ENCODE measurements around the gene HPCAL1.
A peak's percentile ranks its signal among the peaks of the same experiment; 100 is the strongest.

The HPCAL1 gene

GRCh38 chr2:10269711-10270610, 32.7 kb upstream of the HPCAL1 start:
- DNase-seq (ENCODE audit: low read depth) = no peak

GRCh38 chr2:10271509-10271908, 31.2 kb upstream of the HPCAL1 start:
- no peak for DNase-seq (ENCODE audit: low read depth)

GRCh38 chr2:10271946-10272345, 30.8 kb upstream of the HPCAL1 start:
- no peak for DNase-seq (ENCODE audit: low read depth)

GRCh38 chr2:10272464-10272863, 30.2 kb upstream of the HPCAL1 start:
- DNase-seq (ENCODE audit: low read depth) = no peak

- no peak for DNase-seq (ENCODE audit: low read depth)
Observed at GRCh38 chr2:10273215-10274175, 29.2 kb upstream of the HPCAL1 start.

- DNase-seq (ENCODE audit: low read depth) = no peak
Observed at GRCh38 chr2:10274376-10274775, 28.3 kb upstream of the HPCAL1 start.

GRCh38 chr2:10274983-10275802, 27.5 kb upstream of the HPCAL1 start:
- DNase-seq (ENCODE audit: low read depth) = no peak

GRCh38 chr2:10276481-10277292, 26.0 kb upstream of the HPCAL1 start:
- no peak for DNase-seq (ENCODE audit: low read depth)

- no peak for DNase-seq (ENCODE audit: low read depth)
Observed at GRCh38 chr2:10277293-10278028, 25.2 kb upstream of the HPCAL1 start.

GRCh38 chr2:10278029-10278762, 24.5 kb upstream of the HPCAL1 start:
- DNase-seq (ENCODE audit: low read depth) = peak; percentile 95

- DNase-seq (ENCODE audit: low read depth) = no peak
Observed at GRCh38 chr2:10278763-10279471, 23.8 kb upstream of the HPCAL1 start.

- DNase-seq (ENCODE audit: low read depth) = no peak
Observed at GRCh38 chr2:10279472-10279870, 23.2 kb upstream of the HPCAL1 start.

- DNase-seq (ENCODE audit: low read depth) = no peak
Observed at GRCh38 chr2:10279946-10280463, 22.7 kb upstream of the HPCAL1 start.

- DNase-seq (ENCODE audit: low read depth) = no peak
Observed at GRCh38 chr2:10281891-10282290, 20.8 kb upstream of the HPCAL1 start.

GRCh38 chr2:10282611-10283105, 20.0 kb upstream of the HPCAL1 start:
- no peak for DNase-seq (ENCODE audit: low read depth)

- no peak for DNase-seq (ENCODE audit: low read depth)
Observed at GRCh38 chr2:10283106-10284062, 19.3 kb upstream of the HPCAL1 start.

GRCh38 chr2:10284108-10284870, 18.4 kb upstream of the HPCAL1 start:
- no peak for DNase-seq (ENCODE audit: low read depth)

Data from CMK (cell line).